H9 (cell line): ENCODE data around the gene C2orf81. TPM values are rescaled to one million over a fixed set of nuclear protein-coding genes. Genes with fewer than 3 reads are reported as not detected.

Source experiments
- DNase-seq: peaks from one replicate; pipeline ENCODE4 v3.0.0-alpha.2; 2017
- H2AFZ ChIP-seq: one replicate; pipeline ENCODE4 v1.6.1; 2013; ENCODE audit warnings: mild to moderate bottlenecking, low read length, control low read depth, moderate library complexity
- H2AK5ac ChIP-seq: 2 replicates; pipeline ENCODE4 v1.6.1; 2013; ENCODE audit warnings: low read length, control low read depth, mixed read lengths; ENCODE audit not compliant: insufficient read length
- H2BK120ac ChIP-seq: one replicate; pipeline ENCODE4 v1.6.1; 2013; ENCODE audit warnings: low read depth, mild to moderate bottlenecking, low read length, control low read depth, inconsistent platforms; ENCODE audit not compliant: poor library complexity, severe bottlenecking
- H2BK12ac ChIP-seq: 2 replicates; pipeline ENCODE4 v1.6.1; 2013; ENCODE audit warnings: low read length, control low read depth, mixed read lengths, low read depth; ENCODE audit not compliant: insufficient read length
- H2BK15ac ChIP-seq: 2 replicates; pipeline ENCODE4 v1.6.1; 2013; ENCODE audit warnings: low read depth, low read length, control low read depth
- H2BK20ac ChIP-seq: one replicate; pipeline ENCODE4 v1.6.1; 2013; ENCODE audit warnings: low read depth, mild to moderate bottlenecking, low read length, control low read depth, inconsistent platforms; ENCODE audit not compliant: poor library complexity, severe bottlenecking
- H2BK5ac ChIP-seq: 2 replicates; pipeline ENCODE4 v1.6.1; 2013; ENCODE audit warnings: low read length, control low read depth, mixed read lengths; ENCODE audit not compliant: insufficient read length
- H3K14ac ChIP-seq: 2 replicates; pipeline ENCODE4 v1.6.1; 2013; ENCODE audit warnings: low read length, control low read depth; ENCODE audit not compliant: insufficient read depth
- H3K18ac ChIP-seq: 2 replicates; pipeline ENCODE4 v1.6.1; 2013; ENCODE audit warnings: low read depth, mild to moderate bottlenecking, mixed read lengths, low read length, control low read depth; ENCODE audit not compliant: insufficient read length
- H3K23ac ChIP-seq: 2 replicates; pipeline ENCODE4 v1.6.1; 2013; ENCODE audit warnings: low read length, control low read depth, mixed read lengths, low read depth; ENCODE audit not compliant: insufficient read length
- H3K23me2 ChIP-seq: 2 replicates; pipeline ENCODE4 v1.6.1; 2013; ENCODE audit warnings: low read depth, mild to moderate bottlenecking, mixed read lengths, low read length, control low read depth; ENCODE audit not compliant: insufficient read length, poor library complexity, severe bottlenecking
- H3K27ac ChIP-seq: 2 replicates; pipeline ENCODE4 v1.5.1; 2013; ENCODE audit warnings: low read length, control low read depth, mixed read lengths, low read depth; ENCODE audit not compliant: insufficient read length
- H3K27me3 ChIP-seq: 2 replicates; pipeline ENCODE4 v1.6.1; 2013; ENCODE audit warnings: low read length, control low read depth, inconsistent platforms; ENCODE audit not compliant: insufficient read depth
- H3K4ac ChIP-seq: 2 replicates; pipeline ENCODE4 v1.6.1; 2013; ENCODE audit warnings: low read depth, mild to moderate bottlenecking, control low read depth, inconsistent platforms, low read length, moderate library complexity
- H3K4me1 ChIP-seq: 2 replicates; pipeline ENCODE4 v1.6.1; 2013; ENCODE audit warnings: low read length, control low read depth, inconsistent platforms; ENCODE audit not compliant: insufficient read depth
- H3K4me2 ChIP-seq: 2 replicates; pipeline ENCODE4 v1.6.1; 2013; ENCODE audit warnings: low read length, control low read depth, mixed read lengths; ENCODE audit not compliant: insufficient read length, insufficient read depth
- H3K56ac ChIP-seq: 2 replicates; pipeline ENCODE4 v1.6.1; 2013; ENCODE audit warnings: low read depth, mild to moderate bottlenecking, mixed read lengths, low read length, control low read depth; ENCODE audit not compliant: insufficient read length
- H3K79me1 ChIP-seq: 2 replicates; pipeline ENCODE4 v1.6.1; 2013; ENCODE audit warnings: low read depth, mild to moderate bottlenecking, moderate library complexity, low read length, control low read depth, inconsistent platforms; ENCODE audit not compliant: insufficient read depth, poor library complexity, severe bottlenecking
- H3K79me2 ChIP-seq: 2 replicates; pipeline ENCODE4 v1.6.1; 2013; ENCODE audit warnings: low read length, control low read depth, inconsistent platforms; ENCODE audit not compliant: insufficient read depth
- H3K9ac ChIP-seq: 2 replicates; pipeline ENCODE4 v1.6.1; 2013; ENCODE audit warnings: low read length, control low read depth, mixed read lengths; ENCODE audit not compliant: insufficient read length; ENCODE audit errors: extremely low read depth
- H3K9me3 ChIP-seq: one replicate; pipeline ENCODE4 v1.6.1; 2013; ENCODE audit warnings: low read depth, low read length, inconsistent platforms; ENCODE audit not compliant: control insufficient read depth
- H3T11ph ChIP-seq: one replicate; pipeline ENCODE4 v1.6.1; 2013; ENCODE audit warnings: mild to moderate bottlenecking, low read length, control low read depth, inconsistent platforms
- H4K20me1 ChIP-seq: one replicate; pipeline ENCODE4 v1.6.1; 2013; ENCODE audit not compliant: control insufficient read depth, insufficient read length, insufficient read depth
- H4K5ac ChIP-seq: 2 replicates; pipeline ENCODE4 v1.6.1; 2013; ENCODE audit warnings: low read depth, mild to moderate bottlenecking, mixed read lengths, low read length, control low read depth; ENCODE audit not compliant: insufficient read length
- H4K8ac ChIP-seq: replicated peaks from 2 replicates; pipeline ENCODE4 v1.6.1; 2013; ENCODE audit warnings: low read length, control low read depth, mixed read lengths, low read depth; ENCODE audit not compliant: insufficient read length
- H4K91ac ChIP-seq: 2 replicates; pipeline ENCODE4 v1.6.1; 2013; ENCODE audit warnings: low read depth, mild to moderate bottlenecking, moderate library complexity, mixed read lengths, low read length, control low read depth; ENCODE audit not compliant: insufficient read length
- H3K27ac Mint-ChIP-seq, 3 experiments: 2 replicates in 2 of 3; 3 replicates in 1 of 3; pipeline ENCODE4 v1.8.0; 2020 to 2021; ENCODE audit warnings: mixed read lengths in 3 of 3, mild to moderate bottlenecking in 1 of 3, moderate library complexity in 1 of 3
- H3K27me3 Mint-ChIP-seq: 2 replicates; pipeline ENCODE4 v1.8.0; 2021; ENCODE audit warnings: low read depth, mild to moderate bottlenecking, moderate library complexity, mixed read lengths
- H3K36me3 Mint-ChIP-seq, 3 experiments: 2 replicates in 2 of 3; 3 replicates in 1 of 3; pipeline ENCODE4 v1.8.0; 2020 to 2021; ENCODE audit warnings: low read depth in 3 of 3, mixed read lengths in 3 of 3; ENCODE audit not compliant: insufficient read depth in 1 of 3
- H3K4me1 Mint-ChIP-seq, 2 experiments: 2 replicates each; pipeline ENCODE4 v1.8.0; 2020; ENCODE audit warnings: mixed read lengths in 2 of 2
- H3K4me3 Mint-ChIP-seq, 2 experiments: 2 replicates in 1 of 2; 3 replicates in 1 of 2; pipeline ENCODE4 v1.8.0; 2020 to 2021; ENCODE audit warnings: mild to moderate bottlenecking in 2 of 2, mixed read lengths in 2 of 2, moderate library complexity in 1 of 2
- H3K9me3 Mint-ChIP-seq, 2 experiments: 2 replicates in 1 of 2; 3 replicates in 1 of 2; pipeline ENCODE4 v1.8.0; 2020; ENCODE audit warnings: mild to moderate bottlenecking in 2 of 2, mixed read lengths in 2 of 2, moderate library complexity in 1 of 2
- CTCF ChIP-seq: fragments of 200-600 bp; sonication (generic); conservative IDR thresholded peaks from 3 replicates; pipeline ENCODE4 v1.8.0; 2021; ENCODE audit warnings: antibody characterized with exemption, mild to moderate bottlenecking
- WGBS: extraction: QIAGEN DNeasy Blood & Tissue Kit; methylation state at CpG from one replicate; pipeline ENCODE4 v1.1.7; 2013; ENCODE audit warnings: missing lambda C conversion rate, low lambda C conversion rate, mixed read lengths; ENCODE audit not compliant: insufficient read length; ENCODE audit errors: extremely low coverage; 5-methylcytosine and 5-hydroxymethylcytosine counted together
- total RNA-seq: library from RNA; stranded (reverse); gene quantifications from 2 replicates; pipeline ENCODE4 v1.2.1, GENCODE V29; 2021

The C2orf81 gene
- total RNA-seq, 1 experiment from 2014 or later = 3.5 TPM

DNA sequence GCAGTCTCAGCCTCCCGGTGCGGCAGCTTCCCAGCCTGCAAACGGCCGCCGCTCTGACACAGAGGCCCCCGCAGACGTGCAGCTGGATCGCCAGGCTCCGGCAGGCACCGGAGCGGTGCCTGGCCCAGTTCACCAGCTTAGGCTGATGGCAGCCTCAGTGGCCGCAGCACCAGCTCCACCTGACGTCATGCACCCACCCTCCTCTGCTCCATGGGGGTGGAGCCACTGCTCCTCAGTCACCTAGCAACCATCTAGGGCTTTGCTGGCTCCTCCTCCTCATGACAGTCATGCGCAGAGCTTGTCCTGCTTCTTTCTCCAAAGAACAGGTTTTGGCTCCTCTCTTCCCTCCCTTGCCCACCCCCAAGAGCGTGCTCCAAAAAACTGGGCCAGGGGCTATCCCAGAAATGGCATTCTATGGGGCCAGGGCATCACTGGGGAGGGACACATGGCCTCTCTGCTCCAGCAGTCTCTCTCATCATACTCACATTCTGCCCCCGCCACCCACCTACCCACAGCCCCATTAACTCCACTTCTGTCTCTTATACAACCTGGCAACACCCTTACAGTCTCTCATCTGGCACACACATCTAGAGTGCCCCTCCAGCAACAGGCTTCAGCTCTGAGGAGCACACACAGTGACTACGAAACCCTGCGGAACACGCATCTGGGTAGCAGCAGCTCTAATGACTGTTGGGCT, 46.8 kb downstream of the C2orf81 start:
- Histone ChIP-seq H2BK12ac (no peak overlapping the region), H3K4me1 (peaks cover 7% of the 10 kb centered on the region), H2BK20ac (no peak overlapping the region), H3T11ph (no peak overlapping the region), H3K27ac (no peak overlapping the region), H3K23me2 (no peaks in the 10 kb centered on the region), H2BK15ac (no peak overlapping the region), H3K4ac (no peak overlapping the region), H4K5ac (no peak overlapping the region), H3K23ac (no peak overlapping the region), H2AFZ (no peak overlapping the region), H3K79me2 (peaks cover 4% of the 10 kb centered on the region; the same call in 1 of the 2 replicates), H3K9ac (no peak overlapping the region), H2BK5ac (no peak overlapping the region), H3K79me1 (peaks cover 10% of the 10 kb centered on the region), H4K20me1 (no peaks in the 10 kb centered on the region), H4K91ac (no peak overlapping the region), H3K56ac (no peak overlapping the region), H2BK120ac (no peak overlapping the region), H2AK5ac (no peak overlapping the region), H3K4me2 (peak overlapping the region; percentile 34), H4K8ac (no peak overlapping the region), H3K27me3 (no peaks in the 10 kb centered on the region), H3K9me3 (no peaks in the 10 kb centered on the region), H3K18ac (no peak overlapping the region), H3K14ac (no peak overlapping the region)
- Mint-ChIP-seq H3K4me3 (peak overlapping the region; percentile 65 to 83), H3K4me1 (peaks cover 32 to 42% of the 10 kb centered on the region in 2 experiments), H3K36me3 (peaks cover 26 to 44% (median 42%) of the 10 kb centered on the region in 3 experiments), H3K9me3 (no peaks in the 10 kb centered on the region), H3K27me3 (no peaks in the 10 kb centered on the region), H3K27ac (peak overlapping the region in 2 of 3 experiments; percentile 97 to 99; a peak in 4 of 7 replicates)
- no peak for TF ChIP-seq CTCF
- no CpG with 5 or more reads among the region's 19 CpGs for WGBS
- peak; percentile 93 for DNase-seq
